Trophoblast cell (in vitro differentiated cells and primary cell): Measurements from ENCODE around the gene RNF180.

Experiments
- DNase-seq, 2 donors: peaks; one replicate each; pipeline ENCODE4 v3.0.0-alpha.2; 2016
- H2AFZ ChIP-seq: 2 replicates; pipeline ENCODE4 v1.6.1; 2013; ENCODE audit warnings: low read length, moderate library complexity, mild to moderate bottlenecking; ENCODE audit not compliant: insufficient read depth, poor library complexity
- H2AK5ac ChIP-seq: 2 replicates; pipeline ENCODE4 v1.6.1; 2013; ENCODE audit warnings: mild to moderate bottlenecking, low read length
- H2BK120ac ChIP-seq: 2 replicates; pipeline ENCODE4 v1.6.1; 2013; ENCODE audit warnings: low read length, mild to moderate bottlenecking, moderate library complexity; ENCODE audit not compliant: insufficient read depth, poor library complexity
- H2BK12ac ChIP-seq: 2 replicates; pipeline ENCODE4 v1.6.1; 2013; ENCODE audit warnings: mild to moderate bottlenecking, low read length, moderate library complexity
- H2BK5ac ChIP-seq: 2 replicates; pipeline ENCODE4 v1.6.1; 2013; ENCODE audit warnings: low read length, low read depth, moderate library complexity, mild to moderate bottlenecking; ENCODE audit not compliant: poor library complexity
- H3K14ac ChIP-seq: 2 replicates; pipeline ENCODE4 v1.6.1; 2013; ENCODE audit warnings: mild to moderate bottlenecking, low read length
- H3K18ac ChIP-seq: 2 replicates; pipeline ENCODE4 v1.6.1; 2013; ENCODE audit warnings: mild to moderate bottlenecking, low read length
- H3K23ac ChIP-seq: 2 replicates; pipeline ENCODE4 v1.6.1; 2013; ENCODE audit warnings: low read length
- H3K27ac ChIP-seq: 2 replicates; pipeline ENCODE4 v1.5.1; 2013; ENCODE audit warnings: low read depth, mild to moderate bottlenecking, inconsistent platforms, low read length, moderate library complexity
- H3K27me3 ChIP-seq: 2 replicates; pipeline ENCODE4 v1.6.1; 2013; ENCODE audit warnings: inconsistent platforms, mild to moderate bottlenecking, low read length, moderate library complexity; ENCODE audit not compliant: insufficient read depth
- H3K36me3 ChIP-seq, 2 experiments: 1 replicate in 1 of 2; 2 replicates in 1 of 2; pipeline ENCODE4 v1.6.1; 2013; ENCODE audit warnings: low read length in 2 of 2, mild to moderate bottlenecking in 2 of 2, moderate library complexity in 1 of 2; ENCODE audit not compliant: insufficient read depth in 2 of 2, control insufficient read depth in 1 of 2
- H3K4ac ChIP-seq: 2 replicates; pipeline ENCODE4 v1.6.1; 2013; ENCODE audit warnings: low read depth, mild to moderate bottlenecking, low read length, moderate library complexity
- H3K4me1 ChIP-seq, 2 experiments: 1 replicate in 1 of 2; 2 replicates in 1 of 2; pipeline ENCODE4 v1.6.1; 2013; ENCODE audit warnings: low read length in 2 of 2, mild to moderate bottlenecking in 2 of 2, moderate library complexity in 1 of 2; ENCODE audit not compliant: insufficient read depth in 2 of 2, control insufficient read depth in 1 of 2
- H3K4me2 ChIP-seq: 2 replicates; pipeline ENCODE4 v1.6.1; 2013; ENCODE audit warnings: inconsistent platforms, mild to moderate bottlenecking, low read length, moderate library complexity
- H3K4me3 ChIP-seq: 2 replicates; pipeline ENCODE4 v1.5.1; 2013; ENCODE audit warnings: mild to moderate bottlenecking, low read depth, low read length, inconsistent platforms
- H3K79me1 ChIP-seq: one replicate; pipeline ENCODE4 v1.6.1; 2013; ENCODE audit warnings: low read length
- H3K79me2 ChIP-seq: 2 replicates; pipeline ENCODE4 v1.6.1; 2013; ENCODE audit warnings: low read length, mild to moderate bottlenecking; ENCODE audit not compliant: control insufficient read depth, insufficient read depth, poor library complexity
- H3K9ac ChIP-seq: 2 replicates; pipeline ENCODE4 v1.6.1; 2013; ENCODE audit warnings: mild to moderate bottlenecking, low read length
- H3K9me3 ChIP-seq: 2 replicates; pipeline ENCODE4 v1.6.1; 2013; ENCODE audit warnings: low read depth, mild to moderate bottlenecking, control low read depth, inconsistent platforms, low read length; ENCODE audit not compliant: insufficient read depth
- H4K12ac ChIP-seq: 2 replicates; pipeline ENCODE4 v1.6.1; 2013; ENCODE audit warnings: low read depth, mild to moderate bottlenecking, low read length, moderate library complexity
- H4K8ac ChIP-seq: 2 replicates; pipeline ENCODE4 v1.6.1; 2013; ENCODE audit warnings: low read depth, mild to moderate bottlenecking, low read length, moderate library complexity
- H4K91ac ChIP-seq: one replicate; pipeline ENCODE4 v1.6.1; 2013; ENCODE audit warnings: low read depth, mild to moderate bottlenecking, low read length, moderate library complexity
- WGBS: extraction: QIAGEN DNeasy Blood & Tissue Kit; methylation state at CpG from one replicate; pipeline ENCODE4 v1.1.7; 2013; ENCODE audit warnings: missing lambda C conversion rate; ENCODE audit not compliant: insufficient read length, insufficient coverage; ENCODE audit errors: extremely low coverage; 5-methylcytosine and 5-hydroxymethylcytosine counted together

Gene RNF180

GRCh38 chr5:64164166-64164565 lies 1.5 kb upstream of the RNF180 start:
- H4K8ac ChIP-seq: no peak overlapping the region
- no peaks in the 10 kb centered on the region for H3K9me3 ChIP-seq
- H3K4ac ChIP-seq: no peak overlapping the region
- H2BK120ac ChIP-seq: no peak overlapping the region
- no peak overlapping the region for H3K14ac ChIP-seq
- H3K27me3 ChIP-seq: peaks cover 8% of the 10 kb centered on the region
- H3K18ac ChIP-seq: no peak overlapping the region
- H3K4me3 ChIP-seq: no peak overlapping the region
- peaks cover 7% of the 10 kb centered on the region for H3K79me2 ChIP-seq
- H3K4me1 ChIP-seq: no peaks in the 10 kb centered on the region
- H4K91ac ChIP-seq: no peak overlapping the region
- no peak for DNase-seq
- no peak overlapping the region for H3K27ac ChIP-seq
- H3K23ac ChIP-seq: no peak overlapping the region
- no peak overlapping the region for H2BK12ac ChIP-seq
- H2AK5ac ChIP-seq: no peak overlapping the region
- H3K9ac ChIP-seq: no peak overlapping the region
- no CpG with 5 or more reads among the region's 1 CpG for WGBS
- H3K79me1 ChIP-seq: peaks cover 6% of the 10 kb centered on the region
- H2AFZ ChIP-seq: no peak overlapping the region
- no peak overlapping the region for H4K12ac ChIP-seq
- no peaks in the 10 kb centered on the region for H3K36me3 ChIP-seq
- H3K4me2 ChIP-seq: no peak overlapping the region
- H2BK5ac ChIP-seq: no peak overlapping the region

- Histone ChIP-seq H4K8ac (no peak overlapping the region), H3K27me3 (peaks cover 8% of the 10 kb centered on the region), H4K91ac (no peak overlapping the region), H3K4me1 (no peaks in the 10 kb centered on the region), H3K9me3 (no peaks in the 10 kb centered on the region), H2BK12ac (no peak overlapping the region), H3K18ac (no peak overlapping the region), H3K79me2 (peaks cover 7% of the 10 kb centered on the region), H2AK5ac (no peak overlapping the region), H2BK5ac (no peak overlapping the region), H4K12ac (no peak overlapping the region), H3K36me3 (no peaks in the 10 kb centered on the region), H3K4me3 (no peak overlapping the region), H3K27ac (no peak overlapping the region), H3K4ac (no peak overlapping the region), H2AFZ (no peak overlapping the region), H2BK120ac (no peak overlapping the region), H3K4me2 (peak overlapping the region; percentile 99), H3K9ac (no peak overlapping the region), H3K23ac (no peak overlapping the region), H3K79me1 (peaks cover 6% of the 10 kb centered on the region), H3K14ac (no peak overlapping the region)
- DNase-seq: no peak
- WGBS: no CpG with 5 or more reads among the region's 11 CpGs
Observed at GRCh38 chr5:64165160-64165499, 513 bp upstream of the RNF180 start.

DNA sequence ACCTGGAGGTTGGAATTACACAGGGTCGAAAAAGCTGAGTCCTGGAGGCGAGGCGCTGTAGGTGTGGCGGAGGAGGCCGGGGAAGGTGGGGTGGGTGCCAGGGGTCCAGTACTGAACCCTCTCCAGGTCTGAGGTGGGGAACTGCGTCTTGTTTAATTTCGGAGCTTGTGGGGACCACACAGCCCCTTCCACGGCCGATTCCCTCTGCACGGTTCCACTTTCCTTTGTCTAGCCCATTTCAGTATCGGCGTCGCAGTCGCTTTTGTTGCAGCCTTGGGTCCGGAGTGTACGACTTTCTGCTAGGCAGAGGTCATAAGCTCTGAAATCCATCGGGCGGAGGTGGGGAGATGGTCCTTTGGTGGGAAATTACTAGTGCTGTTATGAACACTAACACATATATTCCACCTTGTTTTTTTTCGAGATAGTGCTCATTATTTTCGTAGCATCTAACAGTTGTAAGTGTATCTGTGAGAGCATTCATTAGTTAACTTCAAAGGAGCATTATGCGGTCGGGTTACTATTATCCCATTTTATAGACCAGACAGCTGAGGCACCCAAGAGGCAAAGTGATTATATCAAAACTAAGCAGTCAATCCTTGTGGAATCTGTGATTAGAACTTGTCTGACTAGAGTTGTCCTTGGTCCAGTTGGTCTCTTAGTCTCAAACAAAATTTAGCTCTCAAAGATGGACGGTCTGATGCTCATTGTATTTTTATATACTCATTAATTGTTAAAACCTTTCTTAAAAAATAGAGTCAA lies 737 bp downstream of the RNF180 start:
- peak overlapping the region; percentile 99 for H3K4me2 ChIP-seq
- peaks cover 7% of the 10 kb centered on the region for H3K79me2 ChIP-seq
- H3K4me3 ChIP-seq: peak overlapping the region; percentile 84
- no peak overlapping the region for H2AK5ac ChIP-seq
- H3K4me1 ChIP-seq: no peaks in the 10 kb centered on the region
- H4K91ac ChIP-seq: peak overlapping the region; percentile 22
- H3K4ac ChIP-seq: no peak overlapping the region
- peak overlapping the region; percentile 1 for H2BK120ac ChIP-seq
- H4K8ac ChIP-seq: peak overlapping the region; percentile 87
- H3K23ac ChIP-seq: no peak overlapping the region
- no peaks in the 10 kb centered on the region for H3K9me3 ChIP-seq
- H3K18ac ChIP-seq: peak overlapping the region; percentile 46
- no peak overlapping the region for H3K27ac ChIP-seq
- no peak for DNase-seq
- H4K12ac ChIP-seq: peak overlapping the region; percentile 69
- H3K9ac ChIP-seq: peak overlapping the region; percentile 77
- H3K14ac ChIP-seq: peak overlapping the region; percentile 21
- peaks cover 6% of the 10 kb centered on the region for H3K79me1 ChIP-seq
- no peak overlapping the region for H2BK5ac ChIP-seq
- no CpG with 5 or more reads among the region's 23 CpGs for WGBS
- H3K27me3 ChIP-seq: peaks cover 8% of the 10 kb centered on the region
- peak overlapping the region; percentile 95 for H2AFZ ChIP-seq
- H2BK12ac ChIP-seq: no peak overlapping the region
- H3K36me3 ChIP-seq: no peaks in the 10 kb centered on the region

DNA sequence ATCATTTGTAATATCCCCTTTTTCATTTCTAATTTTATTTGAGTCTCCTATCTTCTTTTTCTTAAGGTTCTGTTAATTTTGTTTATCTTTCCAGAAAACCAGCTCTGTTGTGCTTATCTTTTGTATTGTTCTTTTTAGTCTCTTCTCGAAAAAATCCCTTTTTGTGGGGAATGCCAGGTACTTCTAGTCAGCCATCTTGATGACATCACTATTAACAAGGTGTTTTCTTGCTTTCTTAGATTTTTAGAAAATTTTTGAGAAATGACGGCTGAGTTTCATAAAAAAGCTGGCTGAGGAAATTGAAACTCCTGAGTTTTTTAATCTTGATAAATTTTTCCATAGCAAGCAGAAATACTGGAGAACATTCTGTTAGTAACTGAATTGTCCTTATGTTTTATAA lies 10.7 kb downstream of the RNF180 start:
- no peaks in the 10 kb centered on the region for H3K79me2 ChIP-seq
- H3K4me1 ChIP-seq: no peaks in the 10 kb centered on the region
- H4K8ac ChIP-seq: no peak overlapping the region
- no peak overlapping the region for H3K9ac ChIP-seq
- H3K23ac ChIP-seq: no peak overlapping the region
- H3K14ac ChIP-seq: no peak overlapping the region
- no peak overlapping the region for H3K18ac ChIP-seq
- H3K4ac ChIP-seq: no peak overlapping the region
- no peak for DNase-seq
- H2AK5ac ChIP-seq: no peak overlapping the region
- H2BK5ac ChIP-seq: no peak overlapping the region
- H2BK12ac ChIP-seq: no peak overlapping the region
- no peak overlapping the region for H4K91ac ChIP-seq
- no peaks in the 10 kb centered on the region for H3K27me3 ChIP-seq
- no peaks in the 10 kb centered on the region for H3K9me3 ChIP-seq
- H3K4me3 ChIP-seq: no peak overlapping the region
- no peak overlapping the region for H4K12ac ChIP-seq
- H3K36me3 ChIP-seq: no peaks in the 10 kb centered on the region
- no peak overlapping the region for H2AFZ ChIP-seq
- no peak overlapping the region for H3K27ac ChIP-seq
- no peak overlapping the region for H2BK120ac ChIP-seq
- H3K79me1 ChIP-seq: no peaks in the 10 kb centered on the region
- no peak overlapping the region for H3K4me2 ChIP-seq
- no CpG with 5 or more reads among the region's 2 CpGs for WGBS
